ENCODE measurements around the gene EFNA1.

The EFNA1 gene

DNA sequence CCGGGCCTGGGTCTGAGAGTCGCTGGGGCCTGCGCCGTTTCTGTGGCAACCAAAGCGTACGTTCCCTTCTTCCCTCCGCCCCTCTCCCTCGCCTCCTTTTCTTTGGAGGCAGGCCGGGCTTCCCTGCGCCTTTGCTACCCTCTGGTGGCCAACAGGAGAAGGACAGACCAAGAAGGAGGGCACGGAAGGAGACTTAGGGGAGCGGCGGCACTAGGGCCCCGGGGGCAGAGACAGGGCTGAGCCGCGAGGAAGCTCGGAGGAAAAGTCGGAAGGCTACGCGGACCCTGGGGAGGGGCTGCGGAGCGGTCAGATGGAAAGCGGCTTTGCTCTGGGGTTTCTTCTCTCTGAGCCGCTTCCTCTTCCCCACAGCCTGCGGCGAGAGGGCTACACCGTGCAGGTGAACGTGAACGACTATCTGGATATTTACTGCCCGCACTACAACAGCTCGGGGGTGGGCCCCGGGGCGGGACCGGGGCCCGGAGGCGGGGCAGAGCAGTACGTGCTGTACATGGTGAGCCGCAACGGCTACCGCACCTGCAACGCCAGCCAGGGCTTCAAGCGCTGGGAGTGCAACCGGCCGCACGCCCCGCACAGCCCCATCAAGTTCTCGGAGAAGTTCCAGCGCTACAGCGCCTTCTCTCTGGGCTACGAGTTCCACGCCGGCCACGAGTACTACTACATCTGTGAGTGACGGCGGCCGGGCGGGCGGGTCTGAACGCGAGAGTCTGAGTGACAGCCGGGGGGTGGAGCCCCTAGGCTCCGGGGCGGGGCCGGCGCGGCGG is 42.8 kb upstream of the EFNA1 start:
- Histone ChIP-seq H3K9me3 (ENCODE audit: control insufficient read depth, insufficient read depth, low read length) (no peaks in the 10 kb centered on the region), H3K9me2 (replicated peaks; ENCODE audit: control insufficient read depth, low read length) (no peaks in the 10 kb centered on the region), H3K27me3 (ENCODE audit: control insufficient read depth, low read length) (peaks cover 44% of the 10 kb centered on the region), H3K4me2 (ENCODE audit: low read length) (peak overlapping the region; percentile 96), H3K79me2 (ENCODE audit: control insufficient read depth, low read length) (no peaks in the 10 kb centered on the region), H4K20me1 (ENCODE audit: control insufficient read depth, insufficient read depth, low read depth, low read length) (no peaks in the 10 kb centered on the region), H3K4me3 (ENCODE audit: low read length) (peak overlapping the region; percentile 87), H3K36me3 (ENCODE audit: control insufficient read depth, low read length) (no peaks in the 10 kb centered on the region), H3F3A (ENCODE audit: control insufficient read depth, insufficient read depth) (peaks cover 20% of the 10 kb centered on the region), H3K27ac (ENCODE audit: low read depth, low read length) (peak overlapping the region; percentile 90), H3K4me1 (ENCODE audit: control insufficient read depth, low read length) (peaks cover 65% of the 10 kb centered on the region)
- TF ChIP-seq CTCF (IDR thresholded peaks at IDR 0.05; ENCODE audit: low read depth, low read length, poor library complexity, severe bottlenecking) (peak; percentile 82), EZH2phosphoT487 (IDR thresholded peaks at IDR 0.05; ENCODE audit: borderline replicate concordance, low read length) (no peak)

GRCh38 chr1:155085504-155086127 is 42.1 kb upstream of the EFNA1 start:
- Histone ChIP-seq H3K27ac (ENCODE audit: low read depth, low read length) (peak overlapping the region; percentile 90), H3K9me3 (ENCODE audit: control insufficient read depth, insufficient read depth, low read length) (no peaks in the 10 kb centered on the region), H3K4me1 (ENCODE audit: control insufficient read depth, low read length) (peaks cover 58% of the 10 kb centered on the region), H3K79me2 (ENCODE audit: control insufficient read depth, low read length) (no peaks in the 10 kb centered on the region), H3K36me3 (ENCODE audit: control insufficient read depth, low read length) (no peaks in the 10 kb centered on the region), H4K20me1 (ENCODE audit: control insufficient read depth, insufficient read depth, low read depth, low read length) (no peaks in the 10 kb centered on the region), H3K4me2 (ENCODE audit: low read length) (peak overlapping the region; percentile 96), H3K9me2 (replicated peaks; ENCODE audit: control insufficient read depth, low read length) (no peaks in the 10 kb centered on the region), H3K27me3 (ENCODE audit: control insufficient read depth, low read length) (peaks cover 37% of the 10 kb centered on the region), H3F3A (ENCODE audit: control insufficient read depth, insufficient read depth) (peaks cover 20% of the 10 kb centered on the region), H3K4me3 (ENCODE audit: low read length) (peak overlapping the region; percentile 87)
- TF ChIP-seq EZH2phosphoT487 (IDR thresholded peaks at IDR 0.05; ENCODE audit: borderline replicate concordance, low read length): no peak
- TF ChIP-seq CTCF (IDR thresholded peaks at IDR 0.05; ENCODE audit: low read depth, low read length, poor library complexity, severe bottlenecking): no peak

DNA sequence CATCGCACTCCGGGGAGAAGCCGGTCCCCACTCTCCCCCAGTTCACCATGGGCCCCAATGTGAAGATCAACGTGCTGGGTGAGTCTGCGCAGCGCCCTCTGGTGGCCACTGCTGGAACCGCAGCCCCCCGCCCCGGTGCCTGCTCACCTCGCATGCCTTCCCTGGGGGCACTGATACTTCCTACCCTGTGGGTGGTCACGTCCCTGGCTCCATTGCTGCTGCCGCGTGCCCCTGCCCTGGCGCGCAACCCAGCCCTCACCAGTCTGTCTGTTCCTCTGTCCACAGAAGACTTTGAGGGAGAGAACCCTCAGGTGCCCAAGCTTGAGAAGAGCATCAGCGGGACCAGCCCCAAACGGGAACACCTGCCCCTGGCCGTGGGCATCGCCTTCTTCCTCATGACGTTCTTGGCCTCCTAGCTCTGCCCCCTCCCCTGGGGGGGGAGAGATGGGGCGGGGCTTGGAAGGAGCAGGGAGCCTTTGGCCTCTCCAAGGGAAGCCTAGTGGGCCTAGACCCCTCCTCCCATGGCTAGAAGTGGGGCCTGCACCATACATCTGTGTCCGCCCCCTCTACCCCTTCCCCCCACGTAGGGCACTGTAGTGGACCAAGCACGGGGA is 41.4 kb upstream of the EFNA1 start:
- H3K4me3 ChIP-seq (ENCODE audit: low read length): peak overlapping the region; percentile 87
- peaks cover 55% of the 10 kb centered on the region for H3K4me1 ChIP-seq (ENCODE audit: control insufficient read depth, low read length)
- peak; percentile 95 for TF ChIP-seq CTCF (IDR thresholded peaks at IDR 0.05; ENCODE audit: low read depth, low read length, poor library complexity, severe bottlenecking)
- TF ChIP-seq EZH2phosphoT487 (IDR thresholded peaks at IDR 0.05; ENCODE audit: borderline replicate concordance, low read length): no peak

More for the DNA sequence above, 41.4 kb upstream of the EFNA1 start:
- no peaks in the 10 kb centered on the region for H4K20me1 ChIP-seq (ENCODE audit: control insufficient read depth, insufficient read depth, low read depth, low read length)
- peaks cover 31% of the 10 kb centered on the region for H3K27me3 ChIP-seq (ENCODE audit: control insufficient read depth, low read length)
- no peaks in the 10 kb centered on the region for H3K9me3 ChIP-seq (ENCODE audit: control insufficient read depth, insufficient read depth, low read length)
- H3K79me2 ChIP-seq (ENCODE audit: control insufficient read depth, low read length): no peaks in the 10 kb centered on the region
- no peaks in the 10 kb centered on the region for H3K9me2 ChIP-seq (replicated peaks; ENCODE audit: control insufficient read depth, low read length)
- peak overlapping the region; percentile 90 for H3K27ac ChIP-seq (ENCODE audit: low read depth, low read length)
- peak overlapping the region; percentile 96 for H3K4me2 ChIP-seq (ENCODE audit: low read length)
- H3K36me3 ChIP-seq (ENCODE audit: control insufficient read depth, low read length): no peaks in the 10 kb centered on the region
- peaks cover 19% of the 10 kb centered on the region for H3F3A ChIP-seq (ENCODE audit: control insufficient read depth, insufficient read depth)
